ENCODE data around the gene TLNRD1. TPM values are rescaled to one million over a fixed set of nuclear protein-coding genes. Genes with fewer than 3 reads are reported as not detected.
"Not testable (repeated sequence)": the region's sequence is repeated elsewhere in the genome, so short reads cannot be mapped to it uniquely, and the experiment has no call there.

Gene TLNRD1
- total and polyA plus RNA-seq, 4 donors = 10.8 to 36.5 (median 20.7) TPM

DNA sequence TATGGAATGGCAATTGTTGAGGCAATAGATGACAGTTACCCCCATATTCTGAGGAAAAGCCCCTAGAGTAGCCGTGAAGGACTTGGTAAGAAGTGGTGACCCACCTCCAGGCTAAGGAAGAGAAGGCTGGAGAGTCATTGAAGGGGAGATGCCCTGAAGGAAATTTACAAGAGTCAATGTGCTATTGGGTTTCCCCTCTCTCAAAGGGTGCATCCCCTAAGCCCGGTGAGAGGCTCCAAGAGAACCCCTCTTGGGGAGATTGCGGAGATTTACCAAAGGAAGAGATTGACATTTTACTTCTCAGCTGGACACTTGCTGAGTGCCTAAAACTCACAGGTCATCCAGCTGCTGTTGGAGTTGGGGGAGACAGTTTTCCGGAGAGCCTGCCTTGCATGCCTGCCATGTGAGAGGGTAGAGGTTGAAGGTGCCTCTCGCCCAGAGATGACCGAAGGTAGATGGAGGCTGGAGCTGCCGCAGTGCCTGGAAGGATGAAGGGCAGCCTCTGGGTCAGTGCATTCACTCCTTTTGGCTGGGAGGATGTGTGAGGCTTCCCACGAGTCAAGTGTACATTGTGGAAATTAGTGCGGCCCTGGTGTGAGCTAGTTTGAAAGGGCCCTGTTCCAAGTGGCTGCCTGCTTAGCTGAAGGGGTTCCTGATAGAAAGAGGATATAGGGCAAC is 41.8 kb upstream of the TLNRD1 start:
- 97 to 98% methylated on average over 9 of the region's 9 CpGs for WGBS, 2 donors
- ATAC-seq (ENCODE audit: insufficient read depth, low FRiP score) (no peak), DNase-seq (no peak)
- no peak overlapping the region for H3K4me3 ChIP-seq
- H3K9me3 ChIP-seq (ENCODE audit: control insufficient read depth in 4 of 4, insufficient read depth in 3 of 4, low read length in 3 of 4) = no peaks in the 10 kb centered on the region
- H3K4me1 ChIP-seq (ENCODE audit: control insufficient read depth in 5 of 5, insufficient read depth in 5 of 5, low read length in 5 of 5) = peaks cover 0 to 3% (median 0%) of the 10 kb centered on the region in 5 donors
- TF ChIP-seq, protein P1, sequence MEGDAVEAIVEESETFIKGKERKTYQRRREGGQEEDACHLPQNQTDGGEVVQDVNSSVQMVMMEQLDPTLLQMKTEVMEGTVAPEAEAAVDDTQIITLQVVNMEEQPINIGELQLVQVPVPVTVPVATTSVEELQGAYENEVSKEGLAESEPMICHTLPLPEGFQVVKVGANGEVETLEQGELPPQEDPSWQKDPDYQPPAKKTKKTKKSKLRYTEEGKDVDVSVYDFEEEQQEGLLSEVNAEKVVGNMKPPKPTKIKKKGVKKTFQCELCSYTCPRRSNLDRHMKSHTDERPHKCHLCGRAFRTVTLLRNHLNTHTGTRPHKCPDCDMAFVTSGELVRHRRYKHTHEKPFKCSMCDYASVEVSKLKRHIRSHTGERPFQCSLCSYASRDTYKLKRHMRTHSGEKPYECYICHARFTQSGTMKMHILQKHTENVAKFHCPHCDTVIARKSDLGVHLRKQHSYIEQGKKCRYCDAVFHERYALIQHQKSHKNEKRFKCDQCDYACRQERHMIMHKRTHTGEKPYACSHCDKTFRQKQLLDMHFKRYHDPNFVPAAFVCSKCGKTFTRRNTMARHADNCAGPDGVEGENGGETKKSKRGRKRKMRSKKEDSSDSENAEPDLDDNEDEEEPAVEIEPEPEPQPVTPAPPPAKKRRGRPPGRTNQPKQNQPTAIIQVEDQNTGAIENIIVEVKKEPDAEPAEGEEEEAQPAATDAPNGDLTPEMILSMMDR (IDR thresholded peaks at IDR 0.05; ENCODE audit: control extremely low read depth, extremely low read depth) = no peak
- no peaks in the 10 kb centered on the region for H3K27me3 ChIP-seq (ENCODE audit: control insufficient read depth in 3 of 3, insufficient read depth in 3 of 3, low read length in 2 of 3)
- H3K9ac ChIP-seq (ENCODE audit: insufficient read depth in 1 of 2, low read length in 2 of 2) = no peak overlapping the region
- H3K36me3 ChIP-seq (ENCODE audit: control insufficient read depth in 4 of 4, insufficient read depth in 4 of 4, low read length in 4 of 4) = peaks cover 0 to 11% (median 5%) of the 10 kb centered on the region in 4 donors
- no peak overlapping the region for H3K27ac ChIP-seq (ENCODE audit: low read depth in 1 of 2, low read length in 1 of 2)

DNA sequence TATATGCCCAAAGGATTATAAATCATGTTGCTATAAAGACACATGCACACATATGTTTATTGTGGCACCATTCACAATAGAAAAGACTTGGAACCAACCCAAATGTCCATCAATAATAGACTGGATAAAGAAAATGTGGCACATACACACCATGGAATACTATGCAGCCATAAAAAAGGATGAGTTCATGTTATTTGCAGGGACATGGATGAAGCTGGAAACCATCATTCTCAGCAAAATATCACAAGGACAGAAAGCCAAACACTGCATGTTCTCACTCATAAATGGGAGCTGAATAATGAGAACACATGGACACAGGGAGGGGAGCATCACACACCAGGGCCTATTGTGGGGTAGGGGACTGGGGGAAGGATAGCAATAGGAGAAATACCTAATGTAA is 35.3 kb upstream of the TLNRD1 start:
- peaks cover 0 to 16% (median 8%) of the 10 kb centered on the region in 4 donors for H3K36me3 ChIP-seq (ENCODE audit: control insufficient read depth in 4 of 4, insufficient read depth in 4 of 4, low read length in 4 of 4)
- H3K4me1 ChIP-seq (ENCODE audit: control insufficient read depth in 5 of 5, insufficient read depth in 5 of 5, low read length in 5 of 5); H3K4me3 ChIP-seq; H3K27me3 ChIP-seq (ENCODE audit: control insufficient read depth in 3 of 3, insufficient read depth in 3 of 3, low read length in 2 of 3); DNase-seq; H3K27ac ChIP-seq (ENCODE audit: low read depth in 1 of 2, low read length in 1 of 2); H3K9ac ChIP-seq (ENCODE audit: insufficient read depth in 1 of 2, low read length in 2 of 2); H3K9me3 ChIP-seq (ENCODE audit: control insufficient read depth in 4 of 4, insufficient read depth in 3 of 4, low read length in 3 of 4); ATAC-seq (ENCODE audit: insufficient read depth, low FRiP score): not testable (repeated sequence)

DNA sequence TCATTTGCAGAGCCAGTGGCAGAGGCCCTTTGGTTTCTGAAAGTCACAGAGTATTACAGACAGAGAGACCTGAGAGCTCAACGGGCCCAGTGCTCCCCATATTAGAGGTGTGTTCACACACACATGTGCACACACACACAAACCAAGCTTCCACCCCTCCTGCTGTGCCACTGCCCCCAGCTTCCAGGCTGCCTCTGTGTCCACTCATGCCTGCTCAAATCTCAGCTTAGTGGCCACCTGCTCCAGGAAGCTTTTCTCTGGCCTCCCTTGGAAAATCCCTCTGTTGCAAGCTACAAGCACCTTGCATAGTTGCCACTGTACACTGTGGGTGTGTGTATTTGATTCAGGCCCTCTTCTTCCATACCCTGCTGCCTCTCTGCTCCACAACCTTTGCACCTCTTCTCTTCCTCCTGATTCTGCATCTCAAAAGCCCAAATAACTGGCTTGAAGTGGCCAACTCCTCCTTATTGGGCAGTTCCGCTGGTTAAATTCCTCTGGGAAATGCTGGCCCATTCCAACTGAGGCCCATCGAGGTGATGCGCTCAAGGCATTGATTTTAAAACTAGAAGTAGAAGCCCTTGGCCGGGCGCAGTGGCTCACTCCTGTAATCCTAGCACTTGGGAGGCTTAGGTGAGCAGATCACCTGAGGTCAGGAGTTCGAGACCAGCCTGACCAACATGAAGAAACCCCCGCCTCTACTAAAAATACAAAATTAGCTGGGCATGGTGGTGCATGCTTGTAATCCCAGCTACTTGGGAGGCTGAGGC is 34.1 kb upstream of the TLNRD1 start:
- H3K9me3 ChIP-seq (ENCODE audit: control insufficient read depth in 4 of 4, insufficient read depth in 3 of 4, low read length in 3 of 4) = no peaks in the 10 kb centered on the region
- no peak overlapping the region for H3K27ac ChIP-seq (ENCODE audit: low read depth in 1 of 2, low read length in 1 of 2)
- 95% methylated on average over 8 of the region's 8 CpGs for WGBS, 2 donors
- no peak overlapping the region for H3K9ac ChIP-seq (ENCODE audit: insufficient read depth in 1 of 2, low read length in 2 of 2)
- H3K4me3 ChIP-seq = no peak overlapping the region
- ATAC-seq (ENCODE audit: insufficient read depth, low FRiP score) = no peak
- TF ChIP-seq, protein P1 (IDR thresholded peaks at IDR 0.05; ENCODE audit: control extremely low read depth, extremely low read depth) = no peak
- no peaks in the 10 kb centered on the region for H3K27me3 ChIP-seq (ENCODE audit: control insufficient read depth in 3 of 3, insufficient read depth in 3 of 3, low read length in 2 of 3)
- H3K4me1 ChIP-seq (ENCODE audit: control insufficient read depth in 5 of 5, insufficient read depth in 5 of 5, low read length in 5 of 5) = peaks cover 0 to 4% (median 0%) of the 10 kb centered on the region in 5 donors
- peaks cover 0 to 16% (median 11%) of the 10 kb centered on the region in 4 donors for H3K36me3 ChIP-seq (ENCODE audit: control insufficient read depth in 4 of 4, insufficient read depth in 4 of 4, low read length in 4 of 4)
- no peak for DNase-seq

DNA sequence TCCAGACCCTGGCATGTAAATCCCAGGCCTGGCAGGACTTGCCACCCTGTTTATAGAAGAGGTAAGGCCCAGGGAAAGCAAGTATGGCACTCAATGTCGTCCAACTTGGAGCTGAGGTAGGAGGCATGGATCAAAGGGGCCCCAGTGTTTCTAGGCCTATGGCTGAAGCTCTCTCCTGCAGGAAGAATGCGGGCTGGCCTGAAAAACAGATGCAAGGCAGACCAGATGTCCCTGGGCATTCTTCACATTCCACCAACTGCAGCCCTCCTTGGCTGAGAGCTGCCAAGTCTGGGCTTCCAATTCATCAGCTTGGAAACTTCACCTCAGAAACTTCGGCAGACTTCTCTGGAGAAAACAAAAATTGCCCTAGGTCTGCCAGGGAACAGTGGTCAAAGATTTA is 33.3 kb upstream of the TLNRD1 start:
- Histone ChIP-seq H3K4me1 (ENCODE audit: control insufficient read depth in 5 of 5, insufficient read depth in 5 of 5, low read length in 5 of 5) (peaks cover 0 to 4% (median 0%) of the 10 kb centered on the region in 5 donors), H3K27me3 (ENCODE audit: control insufficient read depth in 3 of 3, insufficient read depth in 3 of 3, low read length in 2 of 3) (no peaks in the 10 kb centered on the region), H3K4me3 (no peak overlapping the region), H3K27ac (ENCODE audit: low read depth in 1 of 2, low read length in 1 of 2) (no peak overlapping the region), H3K9ac (ENCODE audit: insufficient read depth in 1 of 2, low read length in 2 of 2) (no peak overlapping the region), H3K9me3 (ENCODE audit: control insufficient read depth in 4 of 4, insufficient read depth in 3 of 4, low read length in 3 of 4) (no peaks in the 10 kb centered on the region), H3K36me3 (ENCODE audit: control insufficient read depth in 4 of 4, insufficient read depth in 4 of 4, low read length in 4 of 4) (peaks cover 0 to 19% (median 11%) of the 10 kb centered on the region in 4 donors)
- no peak for ATAC-seq (ENCODE audit: insufficient read depth, low FRiP score)
- WGBS, 2 donors = 80 to 82% methylated on average over 3 of the region's 3 CpGs
- peak; percentile 16 to 55 (median 55) for DNase-seq
- TF ChIP-seq, protein P1 (IDR thresholded peaks at IDR 0.05; ENCODE audit: control extremely low read depth, extremely low read depth) = no peak
